BLaER1 (cell line): ENCODE results near the gene CYGB.
"Not testable (repeated sequence)": the region's sequence is repeated elsewhere in the genome, so short reads cannot be mapped to it uniquely, and the experiment has no call there.

ENCODE experiments used
- H3K27ac ChIP-seq: shearing (Covaris generic); formaldehyde crosslinking; 2 replicates; pipeline ENCODE4 v1.8.1; 2022
- H3K27me3 ChIP-seq: shearing (Covaris generic); formaldehyde crosslinking; 2 replicates; pipeline ENCODE4 v1.8.1; 2022
- H3K36me3 ChIP-seq: shearing (Covaris generic); formaldehyde crosslinking; 2 replicates; pipeline ENCODE4 v1.8.1; 2022
- H3K4me1 ChIP-seq: shearing (Covaris generic); formaldehyde crosslinking; 2 replicates; pipeline ENCODE4 v1.8.1; 2022
- H3K4me2 ChIP-seq: shearing (Covaris generic); formaldehyde crosslinking; 2 replicates; pipeline ENCODE4 v1.8.1; 2022
- H3K4me3 ChIP-seq: shearing (Covaris generic); formaldehyde crosslinking; 2 replicates; pipeline ENCODE4 v1.8.1; 2022
- H3K9ac ChIP-seq: shearing (Covaris generic); formaldehyde crosslinking; 2 replicates; pipeline ENCODE4 v1.8.1; 2022
- H3K9me3 ChIP-seq: shearing (Covaris generic); formaldehyde crosslinking; 2 replicates; pipeline ENCODE4 v1.8.1; 2022
- H4K20me1 ChIP-seq: shearing (Covaris generic); formaldehyde crosslinking; 2 replicates; pipeline ENCODE4 v1.8.1; 2022
- Cebpa-rat ChIP-seq: shearing (Covaris generic); IDR thresholded peaks from 2 replicates; pipeline ENCODE4 v1.8.1; 2022

Gene CYGB

GRCh38 chr17:76517638-76518038 is 19.9 kb downstream of the CYGB start:
- H3K9ac ChIP-seq: no peak overlapping the region
- H3K36me3 ChIP-seq: no peaks in the 10 kb centered on the region
- no peak overlapping the region for H3K4me3 ChIP-seq
- TF ChIP-seq Cebpa-rat: no peak
- no peaks in the 10 kb centered on the region for H3K9me3 ChIP-seq
- H3K27me3 ChIP-seq: no peaks in the 10 kb centered on the region
- H3K4me1 ChIP-seq: peaks cover 57% of the 10 kb centered on the region
- H3K4me2 ChIP-seq: no peak overlapping the region
- H4K20me1 ChIP-seq: no peaks in the 10 kb centered on the region
- H3K27ac ChIP-seq: no peak overlapping the region

- Histone ChIP-seq H3K36me3 (no peaks in the 10 kb centered on the region), H3K4me1 (peaks cover 61% of the 10 kb centered on the region), H3K27ac (peak overlapping the region; percentile 74), H3K4me3 (peak overlapping the region; percentile 25; the same call in 1 of the 2 replicates), H3K9ac (peak overlapping the region; percentile 48; the same call in 1 of the 2 replicates), H3K9me3 (no peaks in the 10 kb centered on the region), H3K4me2 (peak overlapping the region; percentile 90), H3K27me3 (no peaks in the 10 kb centered on the region), H4K20me1 (no peaks in the 10 kb centered on the region)
- TF ChIP-seq Cebpa-rat: peak; percentile 45; the same call in 1 of the 2 replicates
Measured at GRCh38 chr17:76515274-76515949, 22.1 kb downstream of the CYGB start.

- not testable (repeated sequence) for H3K9ac ChIP-seq, H3K9me3 ChIP-seq, H3K36me3 ChIP-seq, H3K4me2 ChIP-seq, H3K27me3 ChIP-seq, H4K20me1 ChIP-seq, H3K4me3 ChIP-seq
- Histone ChIP-seq H3K4me1 (peaks cover 61% of the 10 kb centered on the region), H3K27ac (0 out of 2 replicates have a peak overlapping the region, but pooled peaks have one; percentile 6)
Measured at GRCh38 chr17:76514355-76514754, 23.2 kb downstream of the CYGB start.

- no peaks in the 10 kb centered on the region for H4K20me1 ChIP-seq
- TF ChIP-seq Cebpa-rat: no peak
Measured at GRCh38 chr17:76513306-76513692, 24.2 kb downstream of the CYGB start.

GRCh38 chr17:76512366-76513305 is 24.9 kb downstream of the CYGB start:
- Histone ChIP-seq H4K20me1 (no peaks in the 10 kb centered on the region), H3K36me3 (no peaks in the 10 kb centered on the region), H3K4me2 (peak overlapping the region; percentile 57), H3K9ac (no peak overlapping the region), H3K9me3 (no peaks in the 10 kb centered on the region), H3K27ac (no peak overlapping the region), H3K4me3 (no peak overlapping the region), H3K4me1 (peaks cover 53% of the 10 kb centered on the region), H3K27me3 (no peaks in the 10 kb centered on the region)
- TF ChIP-seq Cebpa-rat: no peak

More at GRCh38 chr17:76513306-76513692, 24.2 kb downstream of the CYGB start:
- Histone ChIP-seq H3K27ac (no peak overlapping the region), H3K4me3 (no peak overlapping the region), H3K36me3 (no peaks in the 10 kb centered on the region), H3K4me1 (peaks cover 57% of the 10 kb centered on the region), H3K27me3 (no peaks in the 10 kb centered on the region), H3K4me2 (peak overlapping the region; percentile 57), H3K9me3 (no peaks in the 10 kb centered on the region), H3K9ac (no peak overlapping the region)

- no peaks in the 10 kb centered on the region for H3K9me3 ChIP-seq
- no peak overlapping the region for H3K27ac ChIP-seq
- H3K9ac ChIP-seq: no peak overlapping the region
- no peaks in the 10 kb centered on the region for H4K20me1 ChIP-seq
- peak; percentile 40; the same call in 1 of the 2 replicates for TF ChIP-seq Cebpa-rat
- H3K4me3 ChIP-seq: no peak overlapping the region
- H3K27me3 ChIP-seq: no peaks in the 10 kb centered on the region
- H3K4me2 ChIP-seq: peak overlapping the region; percentile 57; the same call in 1 of the 2 replicates
- H3K4me1 ChIP-seq: peaks cover 51% of the 10 kb centered on the region
- no peaks in the 10 kb centered on the region for H3K36me3 ChIP-seq
Measured at GRCh38 chr17:76511668-76512365, 25.7 kb downstream of the CYGB start.

GRCh38 chr17:76510831-76511244 is 26.7 kb downstream of the CYGB start:
- H3K27ac ChIP-seq: no peak overlapping the region
- no peak overlapping the region for H3K4me3 ChIP-seq
- no peak overlapping the region for H3K9ac ChIP-seq
- no peaks in the 10 kb centered on the region for H4K20me1 ChIP-seq
- no peaks in the 10 kb centered on the region for H3K27me3 ChIP-seq
- no peak for TF ChIP-seq Cebpa-rat
- H3K4me1 ChIP-seq: peaks cover 50% of the 10 kb centered on the region
- no peaks in the 10 kb centered on the region for H3K36me3 ChIP-seq
- H3K9me3 ChIP-seq: no peaks in the 10 kb centered on the region
- no peak overlapping the region for H3K4me2 ChIP-seq

GRCh38 chr17:76508472-76509063 is 28.9 kb downstream of the CYGB start:
- Histone ChIP-seq H3K4me1 (peaks cover 30% of the 10 kb centered on the region), H3K9ac (0 out of 2 replicates have a peak overlapping the region, but pooled peaks have one; percentile 4)
- not testable (repeated sequence) for H3K4me3 ChIP-seq, H3K4me2 ChIP-seq, H3K27ac ChIP-seq, H3K36me3 ChIP-seq, H3K9me3 ChIP-seq, H3K27me3 ChIP-seq, H4K20me1 ChIP-seq
